Measurements from ENCODE around the gene TBC1D3B.
"Not testable (repeated sequence)": the region's sequence is repeated elsewhere in the genome, so short reads cannot be mapped to it uniquely, and the experiment has no call there.

Gene TBC1D3B

DNA sequence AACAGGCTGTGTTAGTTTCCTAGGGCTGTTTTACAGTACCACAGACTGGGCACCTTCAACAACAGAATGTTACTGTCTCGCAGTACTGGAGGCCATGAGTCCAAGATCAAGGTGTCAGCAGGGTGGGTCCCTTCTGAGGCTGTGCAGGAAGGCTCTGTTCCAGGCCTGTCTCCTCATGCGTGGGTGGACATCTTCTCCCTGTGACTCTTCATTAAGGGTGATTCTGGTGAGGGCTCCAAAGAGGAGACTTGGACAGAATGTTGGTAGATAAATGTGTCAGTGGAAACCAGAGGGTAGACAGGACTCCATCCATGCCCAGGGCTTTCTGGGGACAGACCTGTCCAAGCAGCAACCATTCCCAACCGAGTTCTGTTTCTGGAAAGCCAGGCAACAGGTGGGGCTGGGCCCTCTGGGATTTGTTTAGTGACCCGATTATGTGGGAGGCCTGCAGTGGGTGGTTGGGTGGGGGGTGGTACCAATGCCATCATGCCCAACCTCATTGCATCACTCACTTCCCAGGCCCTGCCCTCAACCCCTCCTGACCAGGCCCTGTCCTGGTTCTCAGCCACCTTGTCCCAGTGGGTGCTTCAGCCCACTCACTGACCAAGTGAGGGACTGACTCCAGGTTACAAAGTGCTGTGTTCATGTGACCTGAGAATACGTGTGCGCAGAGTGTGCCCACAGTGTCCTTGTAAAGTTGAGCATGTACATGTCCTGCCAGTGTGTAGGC, 5.2 kb upstream of the TBC1D3B start:
- not testable (repeated sequence) for DNase-seq (ENCODE audit: low spot score)

DNA sequence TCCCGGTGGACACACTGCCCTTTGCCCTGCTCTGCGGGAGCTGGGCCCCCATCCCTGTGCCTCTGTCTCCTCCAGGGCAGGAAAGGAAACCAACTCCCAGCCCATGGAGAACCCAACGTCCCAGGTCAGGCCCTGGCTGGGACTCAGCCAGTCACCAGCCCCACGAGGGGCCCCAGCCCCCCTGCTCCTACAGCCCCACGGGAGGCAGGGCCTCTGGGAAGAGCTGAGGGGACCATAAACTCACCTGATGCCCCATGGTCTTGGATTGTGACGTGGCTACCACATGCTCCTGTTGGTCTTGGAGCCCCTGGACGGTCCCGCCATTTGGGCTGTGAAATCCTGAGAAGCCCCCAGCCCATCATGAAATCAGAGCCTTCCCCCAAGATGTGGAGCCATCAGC, 7.6 kb downstream of the TBC1D3B start:
- DNase-seq (ENCODE audit: low spot score), result not testable (repeated sequence)

GRCh38 chr17:36153895-36154610, 22.4 kb downstream of the TBC1D3B start:
- no peak for DNase-seq (ENCODE audit: low spot score)

DNA sequence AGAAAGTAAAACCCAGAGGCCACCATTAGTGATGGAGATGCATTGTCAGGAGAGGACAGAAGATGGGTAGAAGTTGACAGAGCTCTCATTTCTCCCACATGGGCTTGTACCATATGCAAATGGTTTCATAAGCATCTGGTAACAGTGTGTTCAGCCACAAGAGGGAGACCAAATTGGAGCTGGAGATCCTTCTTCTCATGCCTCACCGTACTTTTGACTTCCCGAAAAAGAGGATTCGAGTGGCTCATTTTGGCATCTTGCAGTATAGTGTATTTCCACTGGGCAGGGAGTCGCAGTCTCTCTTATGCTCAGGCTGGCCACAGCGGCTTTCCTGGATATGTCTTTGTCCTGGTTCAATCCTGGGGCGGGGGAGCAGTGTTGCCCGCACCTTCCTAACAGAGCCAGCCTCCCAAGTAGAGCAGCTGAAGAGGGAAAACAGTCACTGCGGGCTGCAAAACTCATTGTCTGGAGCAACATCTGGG, 23.8 kb downstream of the TBC1D3B start:
- DNase-seq (ENCODE audit: low spot score), result no peak

GRCh38 chr17:36151891-36152638, 24.4 kb downstream of the TBC1D3B start:
- DNase-seq (ENCODE audit: low spot score), result no peak

- no peak for DNase-seq (ENCODE audit: low spot score)
These were observed 27.1 kb downstream of the TBC1D3B start for GRCh38 chr17:36149296-36149820.

DNA sequence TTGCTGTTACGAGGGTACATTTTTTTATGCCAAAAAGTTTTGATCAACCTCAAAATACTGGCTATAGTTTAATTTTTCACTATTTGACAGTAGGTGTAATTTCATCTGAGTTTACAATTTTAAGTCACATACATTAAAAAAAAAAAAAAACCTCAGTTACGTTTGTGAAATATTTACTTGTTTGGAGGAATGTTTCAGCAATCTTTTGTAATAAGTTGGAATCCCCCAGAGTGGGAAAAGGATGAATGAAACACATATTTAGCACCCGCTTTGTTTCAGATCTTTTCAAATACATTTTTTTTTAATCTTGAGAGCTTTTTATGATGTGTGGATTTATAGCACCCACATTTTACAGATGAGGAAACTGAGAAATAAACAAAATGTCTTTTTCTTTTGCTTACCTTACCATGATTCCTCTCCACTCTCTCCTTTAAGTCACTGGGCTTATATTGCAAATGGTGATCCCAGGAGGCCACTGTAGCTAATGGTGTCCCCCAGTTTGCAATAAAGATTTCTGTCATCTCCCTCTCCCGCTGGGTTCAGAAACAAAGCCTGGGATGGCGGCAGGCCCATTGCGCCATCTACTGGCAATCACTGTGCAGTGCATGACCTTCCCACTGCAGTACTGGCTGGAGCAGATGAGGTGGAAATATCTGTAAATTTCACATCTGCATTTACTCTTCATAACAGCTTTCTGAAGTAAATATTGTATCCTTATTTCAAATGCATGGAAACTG, 27.7 kb downstream of the TBC1D3B start:
- DNase-seq (ENCODE audit: low spot score), result peak; percentile 34

GRCh38 chr17:36147601-36148000, 28.8 kb downstream of the TBC1D3B start:
- no peak for DNase-seq (ENCODE audit: low spot score)

- DNase-seq (ENCODE audit: low spot score), result no peak
These were observed 31.3 kb downstream of the TBC1D3B start for GRCh38 chr17:36144981-36145729.

DNA sequence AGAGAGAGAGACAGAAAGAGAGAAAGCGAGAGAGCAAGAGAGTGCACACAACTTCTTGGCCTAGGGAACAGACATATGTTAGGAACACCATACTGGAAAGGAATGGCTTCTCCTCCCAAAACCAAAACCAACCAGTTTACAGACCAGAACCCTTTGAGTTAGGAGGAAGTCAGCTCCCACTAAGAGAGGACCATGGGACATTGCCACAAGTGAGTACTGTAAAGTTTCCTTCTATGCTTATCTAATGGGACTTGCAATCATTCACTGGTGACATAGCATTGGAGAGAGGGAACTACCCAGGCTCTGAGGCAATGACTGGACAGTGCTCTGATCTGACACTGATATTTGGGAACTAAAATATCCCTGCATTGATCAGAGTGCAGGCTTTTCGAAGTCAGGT, 32.4 kb downstream of the TBC1D3B start:
- no peak for DNase-seq (ENCODE audit: low spot score)

- no peak for DNase-seq (ENCODE audit: low spot score)
These were observed 33.6 kb downstream of the TBC1D3B start for GRCh38 chr17:36142806-36143205.

- DNase-seq (ENCODE audit: low spot score), result no peak
These were observed 34.2 kb downstream of the TBC1D3B start for GRCh38 chr17:36142235-36142634.

- DNase-seq (ENCODE audit: low spot score), result no peak
These were observed 40.0 kb downstream of the TBC1D3B start for GRCh38 chr17:36136439-36136838.

- no peak for DNase-seq (ENCODE audit: low spot score)
These were observed 40.4 kb downstream of the TBC1D3B start for GRCh38 chr17:36136036-36136435.

GRCh38 chr17:36135465-36135864, 41.0 kb downstream of the TBC1D3B start:
- no peak for DNase-seq (ENCODE audit: low spot score)

GRCh38 chr17:36133602-36134236, 42.7 kb downstream of the TBC1D3B start:
- DNase-seq (ENCODE audit: low spot score), result no peak

- DNase-seq (ENCODE audit: low spot score), result no peak
These were observed 44.0 kb downstream of the TBC1D3B start for GRCh38 chr17:36132421-36132831.

- no peak for DNase-seq (ENCODE audit: low spot score)
These were observed 44.5 kb downstream of the TBC1D3B start for GRCh38 chr17:36131931-36132330.

GRCh38 chr17:36131421-36131820, 45.0 kb downstream of the TBC1D3B start:
- DNase-seq (ENCODE audit: low spot score), result no peak

DNA sequence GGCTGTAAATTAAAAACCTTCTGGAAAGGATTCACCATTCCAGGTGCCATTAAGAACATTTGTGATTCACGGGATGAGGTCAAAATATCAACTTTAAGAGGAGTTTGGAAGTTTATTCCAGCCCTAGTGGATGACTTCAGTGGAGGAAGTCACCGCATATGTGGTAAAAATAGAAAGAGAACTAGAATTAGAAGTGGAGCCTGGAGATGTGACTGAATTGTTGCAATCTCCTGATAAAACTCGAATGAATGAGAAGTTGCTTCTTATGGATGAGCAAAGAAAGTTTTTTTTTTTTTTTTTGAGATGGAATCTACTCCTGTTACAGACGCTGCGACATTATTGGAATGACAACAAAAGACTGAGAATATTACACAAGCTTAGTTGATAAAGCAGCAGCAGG, 46.1 kb downstream of the TBC1D3B start:
- DNase-seq (ENCODE audit: low spot score), result no peak

DNA sequence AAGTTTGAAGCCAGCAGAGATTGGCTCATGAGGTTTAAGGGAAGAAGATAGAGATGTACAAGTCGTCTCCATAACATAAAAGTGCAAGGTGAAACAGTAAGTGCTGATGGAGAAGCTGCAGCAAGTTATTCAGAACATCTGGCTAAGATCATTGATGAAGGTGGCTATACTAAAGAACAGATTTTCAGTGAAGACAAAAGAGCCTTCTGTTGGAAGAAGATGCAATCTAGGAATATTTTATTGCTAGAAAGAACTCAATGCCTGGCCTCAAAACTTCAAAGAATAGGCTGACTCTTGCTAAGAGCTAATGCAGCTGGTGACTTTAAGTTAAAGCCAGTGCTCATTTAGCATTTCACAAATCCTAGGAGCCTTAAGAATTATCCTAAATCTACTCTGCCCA, 46.8 kb downstream of the TBC1D3B start:
- DNase-seq (ENCODE audit: low spot score), result no peak

Data from putamen (tissue), 1 donor.